HepG2 (cell line): ENCODE results near the gene CD84. TPM values are rescaled to one million over a fixed set of nuclear protein-coding genes. Genes with fewer than 3 reads are reported as not detected.

Source experiments
- ATAC-seq: fragments of 200-7000 bp; cut with Tn5 transposase; 3 replicates; pipeline ENCODE4 v1.9.1; 2020; ENCODE audit warnings: mild to moderate bottlenecking, moderate library complexity
- BruUV-seq: library from RNA; stranded (reverse); fragments of 400-500 nt; replicated peaks from 2 replicates; lab custom pipeline; 2021; lab: Mats Ljungman, UMichigan
- CTCF ChIA-PET: fragments of 300-600 bp; formaldehyde crosslinking; extraction: SDS; loops from one replicate; lab custom pipeline; 2021; ENCODE audit warnings: low total read pairs, inconsistent platforms, low intra/inter-chr PET ratio; lab: Yijun Ruan, JAX
- POLR2A ChIA-PET: fragments of 350-600 bp; sonication (Branson Sonifier 250); formaldehyde crosslinking; loops from one replicate; lab custom pipeline; 2020; ENCODE audit warnings: antibody characterized with exemption, inconsistent platforms; lab: Yijun Ruan, JAX
- DNase-seq: peaks from one replicate; pipeline ENCODE4 v3.0.0-alpha.2; 2015; ENCODE audit warnings: low spot score
- FAIRE-seq: peaks from 3 replicates; lab custom pipeline; 2011; peaks lifted over from hg19 to GRCh38; lab: Jason Lieb, UNC
- H2AFZ ChIP-seq: one replicate; pipeline ENCODE4 v1.6.1; 2011; ENCODE audit warnings: low read length, inconsistent platforms
- H3K27ac ChIP-seq: fragments of 300-600 bp; 3 replicates; pipeline ENCODE4 v1.8.0; 2011; ENCODE audit warnings: mixed run types, mild to moderate bottlenecking, mixed read lengths, low read length, inconsistent platforms; ENCODE audit not compliant: insufficient read depth; ENCODE audit errors: extremely low read length
- H3K27me3 ChIP-seq, 2 experiments: fragments of 200-600 bp in 1 of 2; 2 replicates in 1 of 2; 3 replicates in 1 of 2; pipeline versions ENCODE4 v1.6.0 to v1.8.0; 2011; ENCODE audit warnings: low read length in 2 of 2, mild to moderate bottlenecking in 2 of 2, moderate library complexity in 2 of 2, inconsistent platforms in 1 of 2; ENCODE audit not compliant: insufficient read depth in 2 of 2, control insufficient read depth in 1 of 2
- H3K36me3 ChIP-seq, 2 experiments: fragments of 200-600 bp in 1 of 2; replicated peaks in 1 of 2; 2 replicates in 1 of 2; 3 replicates in 1 of 2; pipeline versions ENCODE4 v1.5.1 to v1.8.0; 2011; ENCODE audit warnings: low read length in 2 of 2, inconsistent platforms in 1 of 2; ENCODE audit not compliant: insufficient read depth in 2 of 2, control insufficient read depth in 1 of 2
- H3K4me1 ChIP-seq: 2 replicates; pipeline ENCODE4 v1.5.1; 2012; ENCODE audit warnings: low read length, inconsistent platforms; ENCODE audit not compliant: insufficient read depth
- H3K4me2 ChIP-seq: 2 replicates; pipeline ENCODE4 v1.6.0; 2011; ENCODE audit warnings: low read depth, low read length, inconsistent platforms
- H3K4me3 ChIP-seq, 3 experiments: fragments of 200-600 bp in 1 of 3; sonication (generic), shearing (Covaris generic) in 1 of 3; replicated peaks in 1 of 3; 2 replicates each; pipeline ENCODE4 v1.5.1; 2011 to 2016; ENCODE audit warnings: low read length in 3 of 3, inconsistent platforms in 2 of 3, low read depth in 2 of 3, mild to moderate bottlenecking in 2 of 3, control low read depth in 1 of 3, mixed read lengths in 1 of 3; ENCODE audit not compliant: insufficient read depth in 1 of 3
- H3K79me2 ChIP-seq: one replicate; pipeline ENCODE4 v1.6.1; 2011; ENCODE audit warnings: low read length, inconsistent platforms; ENCODE audit not compliant: insufficient read depth
- H3K9ac ChIP-seq: 2 replicates; pipeline ENCODE4 v1.6.0; 2011; ENCODE audit warnings: mild to moderate bottlenecking, low read depth, low read length, inconsistent platforms; ENCODE audit not compliant: insufficient read depth
- H3K9me3 ChIP-seq: 2 replicates; pipeline ENCODE4 v1.5.1; 2012; ENCODE audit warnings: mild to moderate bottlenecking, low read length
- H4K20me1 ChIP-seq: 2 replicates; pipeline ENCODE4 v1.6.0; 2011; ENCODE audit warnings: inconsistent platforms, mild to moderate bottlenecking, low read length, moderate library complexity; ENCODE audit not compliant: insufficient read depth
- ATM ChIP-seq: fragments of 450-650 bp; IDR thresholded peaks from 2 replicates; pipeline ENCODE4 v1.7.1; 2017; ENCODE audit warnings: mild to moderate bottlenecking, borderline replicate concordance
- CBX5 ChIP-seq: sonication (generic); formaldehyde crosslinking; IDR thresholded peaks from 2 replicates; pipeline ENCODE4 v1.4.0; 2020; ENCODE audit warnings: missing genetic modification reagents, borderline replicate concordance
- HOMEZ ChIP-seq: IDR thresholded peaks from 2 replicates; pipeline ENCODE4 v1.6.1; 2016; ENCODE audit warnings: low read depth
- MED1 ChIP-seq: sonication (generic); formaldehyde crosslinking; IDR thresholded peaks from 2 replicates; pipeline ENCODE4 v1.4.0; 2020; ENCODE audit warnings: missing genetic modification reagents
- MIER3 ChIP-seq: IDR thresholded peaks from 2 replicates; pipeline ENCODE4 v1.6.1; 2016; ENCODE audit warnings: missing compliant biosample characterization, borderline replicate concordance
- TGIF2 ChIP-seq: IDR thresholded peaks from 2 replicates; pipeline ENCODE4 v1.6.1; 2016; ENCODE audit warnings: control low read depth, missing compliant biosample characterization
- TMF1 ChIP-seq: sonication (generic); formaldehyde crosslinking; IDR thresholded peaks from 2 replicates; pipeline ENCODE4 v1.8.1; 2022; ENCODE audit warnings: low read depth, missing genetic modification reagents
- TP53 ChIP-seq: sonication (generic); formaldehyde crosslinking; conservative IDR thresholded peaks from 2 replicates; pipeline ENCODE4 v1.4.0; 2020; ENCODE audit warnings: missing genetic modification reagents
- ZBTB10 ChIP-seq: sonication (generic); formaldehyde crosslinking; IDR thresholded peaks from 2 replicates; pipeline ENCODE4 v1.4.0; 2020; ENCODE audit warnings: missing genetic modification reagents, borderline replicate concordance
- ZBTB42 ChIP-seq: sonication (generic); formaldehyde crosslinking; IDR thresholded peaks from 2 replicates; pipeline ENCODE4 v1.5.0; 2020; ENCODE audit warnings: mild to moderate bottlenecking, missing genetic modification reagents
- ZBTB8A ChIP-seq: sonication (generic); formaldehyde crosslinking; IDR thresholded peaks from 2 replicates; pipeline ENCODE4 v1.4.0; 2020; ENCODE audit warnings: mild to moderate bottlenecking, low read depth, missing genetic modification reagents, borderline replicate concordance
- ZFY ChIP-seq: sonication (generic); formaldehyde crosslinking; IDR thresholded peaks from 2 replicates; pipeline ENCODE4 v1.4.0; 2020; ENCODE audit warnings: missing genetic modification reagents
- ZNF101 ChIP-seq: sonication (generic); formaldehyde crosslinking; IDR thresholded peaks from 2 replicates; pipeline ENCODE4 v1.4.0; 2020; ENCODE audit warnings: mild to moderate bottlenecking, low read depth, missing genetic modification reagents, borderline replicate concordance
- ZNF468 ChIP-seq: sonication (generic); formaldehyde crosslinking; IDR thresholded peaks from 2 replicates; pipeline ENCODE4 v1.8.0; 2022; ENCODE audit warnings: mild to moderate bottlenecking, moderate library complexity, missing genetic modification reagents
- ZNF562 ChIP-seq: sonication (generic); formaldehyde crosslinking; IDR thresholded peaks from 2 replicates; pipeline ENCODE4 v1.8.0; 2022; ENCODE audit warnings: missing genetic modification reagents, borderline replicate concordance
- ZNF674 ChIP-seq: sonication (generic); formaldehyde crosslinking; IDR thresholded peaks from 2 replicates; pipeline ENCODE4 v1.5.0; 2020; ENCODE audit warnings: low read depth, mild to moderate bottlenecking, missing genetic modification reagents
- ZSCAN29 ChIP-seq: sonication (generic); formaldehyde crosslinking; conservative IDR thresholded peaks from 2 replicates; pipeline ENCODE4 v1.4.0; 2020; ENCODE audit warnings: mild to moderate bottlenecking, missing genetic modification reagents
- ZSCAN30 ChIP-seq: sonication (generic); formaldehyde crosslinking; IDR thresholded peaks from 2 replicates; pipeline ENCODE4 v1.5.0; 2020; ENCODE audit warnings: mild to moderate bottlenecking, missing genetic modification reagents
- WGBS: methylation state at CpG from one replicate; pipeline ENCODE4 v1.1.6; 2017; ENCODE audit warnings: low lambda C conversion rate; 5-methylcytosine and 5-hydroxymethylcytosine counted together
- in situ Hi-C: cut with HindIII; loops from 2 replicates; pipeline ENCODE4 v1.10.0; 2017; ENCODE audit warnings: low pct_unique_long_range_greater_than_20kb; ENCODE audit not compliant: extremely low pct_ligation_motif_present
- intact Hi-C: fragments of 100-400 bp; cut with micrococcal nuclease; formaldehyde crosslinking; loops from one replicate; pipeline ENCODE4 v1.10.0; 2022; ENCODE audit not compliant: unreplicated experiment
- polyA plus RNA-seq, 8 experiments: library from polyadenylated mRNA; depleted of rRNA in 3 of 8; stranded (reverse) in 7 of 8; unstranded in 1 of 8; fragments of >200 nt; fragmentation: Illumina TruSeq in 4 of 8; extraction: Trizol in 4 of 8; gene quantifications; 2 replicates each; pipeline versions ENCODE4 v1.2.1 to v1.2.3, GENCODE V29; 2011 to 2016; ENCODE audit warnings: low read depth in 4 of 8, missing spikeins in 1 of 8, mixed read lengths in 1 of 8; ENCODE audit not compliant: insufficient read depth in 1 of 8
- total RNA-seq, 5 experiments: library from RNA; depleted of rRNA; stranded (reverse); fragments of >200 nt; fragmentation: Illumina TruSeq; extraction: Trizol; gene quantifications; 2 replicates each; pipeline ENCODE4 v1.2.3, GENCODE V29; 2016; ENCODE audit warnings: low read depth in 1 of 5

CD84 gene
- total and polyA plus RNA-seq, 2 of the 13 experiments (the other 11 are each of a cell fraction or from before 2014, with no cell fraction given), result not detected

DNA sequence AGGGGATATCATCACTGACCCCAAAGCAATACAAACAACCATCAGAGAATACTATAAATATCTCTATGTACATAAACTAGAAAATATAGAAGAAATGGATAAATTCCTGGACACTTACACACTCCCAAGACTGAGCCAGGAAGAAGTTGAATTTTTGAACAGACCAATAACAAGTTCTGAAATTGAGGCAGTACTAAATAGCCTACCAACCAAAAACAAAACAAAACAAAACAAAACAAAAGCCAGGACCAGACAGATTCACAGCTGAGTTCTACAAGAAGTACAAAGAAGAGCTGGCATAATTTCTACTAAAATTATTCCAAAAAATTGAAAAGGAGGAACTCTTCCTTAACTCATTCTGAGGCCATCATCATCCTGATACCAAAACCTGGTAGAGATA lies 18.5 kb downstream of the CD84 start (continued):
- TF ChIP-seq ZSCAN30 (CRISPR knock-in tag), result no peak
- no peak for TF ChIP-seq ZBTB42 (CRISPR knock-in tag)
- TF ChIP-seq ZNF101 (CRISPR knock-in tag), result no peak
- no peak for TF ChIP-seq HOMEZ (CRISPR knock-in tag)
- no peak for TF ChIP-seq ZFY (CRISPR knock-in tag)
- no peak for TF ChIP-seq ZBTB8A (CRISPR knock-in tag)
- no peak for TF ChIP-seq TP53 (CRISPR knock-in tag)
- TF ChIP-seq, all 625 proteins: peak for 0

DNA sequence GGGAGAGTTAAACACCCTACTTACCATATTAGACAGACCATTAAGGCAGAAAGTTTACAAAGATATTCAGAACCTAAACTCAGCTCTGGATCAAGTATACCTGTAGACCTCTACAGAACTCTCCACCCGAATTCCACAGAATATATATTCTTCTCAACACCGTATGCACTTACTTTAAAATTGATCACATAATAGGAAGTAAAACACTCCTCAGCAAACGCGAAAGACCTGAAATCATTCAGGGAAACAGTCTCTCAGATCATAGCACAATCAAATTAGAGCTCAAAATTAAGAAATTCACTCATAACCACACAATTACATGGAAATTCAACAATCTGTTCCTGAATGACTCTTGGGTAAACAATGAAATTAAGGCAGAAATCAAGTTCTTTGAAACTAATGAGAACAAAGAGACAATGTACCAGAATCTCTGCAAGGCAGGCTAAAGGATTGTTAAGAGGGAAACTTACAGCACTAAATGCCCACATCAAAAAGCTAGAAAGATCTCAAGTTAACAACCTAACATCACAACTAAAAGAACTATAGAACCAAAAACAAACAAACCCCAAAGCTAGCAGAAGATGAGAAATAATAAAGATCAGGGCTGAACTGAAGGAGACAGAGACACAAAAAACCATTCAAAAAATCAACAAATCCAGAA lies 19.1 kb downstream of the CD84 start:
- no peak overlapping the region for H3K4me2 ChIP-seq
- no peak overlapping the region for H2AFZ ChIP-seq
- H3K36me3 ChIP-seq, result no peaks in the 10 kb centered on the region
- H3K9ac ChIP-seq, result no peak overlapping the region
- FAIRE-seq (no peak), DNase-seq (no peak), ATAC-seq (no peak)
- 6% methylated on average over 4 of the region's 4 CpGs for WGBS
- H3K9me3 ChIP-seq, result peaks cover 9% of the 10 kb centered on the region
- CTCF ChIA-PET, result no interaction called here
- no peak overlapping the region for H3K4me3 ChIP-seq
- H3K27ac ChIP-seq, result no peak overlapping the region
- TF ChIP-seq TGIF2 (CRISPR knock-in tag), result no peak
- no peak for TF ChIP-seq ZBTB10 (CRISPR knock-in tag)
- no peak for TF ChIP-seq ATM
- TF ChIP-seq MIER3 (CRISPR knock-in tag), result no peak
- no peak for TF ChIP-seq MED1 (CRISPR knock-in tag)
- no peak for TF ChIP-seq ZNF562 (CRISPR knock-in tag)
- TF ChIP-seq ZNF468, result no peak
- no peak for TF ChIP-seq CBX5 (CRISPR knock-in tag)
- TF ChIP-seq ZNF674 (CRISPR knock-in tag), result no peak
- TF ChIP-seq ZSCAN29 (CRISPR knock-in tag), result no peak
- no peak for TF ChIP-seq TMF1
- no TSS peak for BruUV-seq
- intact Hi-C loops, result no loop called here
- H3K79me2 ChIP-seq, result no peaks in the 10 kb centered on the region
- no peaks in the 10 kb centered on the region for H3K27me3 ChIP-seq
- H4K20me1 ChIP-seq, result no peaks in the 10 kb centered on the region
- no peaks in the 10 kb centered on the region for H3K4me1 ChIP-seq
- in situ Hi-C loops, result no loop called here
- POLR2A ChIA-PET, result no interaction called here
